Activated CD4-positive, alpha-beta T cell treated with anti-CD3 and anti-CD28 coated beads, Interleukin-2, amount 50 U/mL, for 1 hour (primary cell): ENCODE results near the gene RNF151.
A peak's percentile ranks its signal among the peaks of the same experiment; 100 is the strongest.
"Not testable (repeated sequence)": the region's sequence is repeated elsewhere in the genome, so short reads cannot be mapped to it uniquely, and the experiment has no call there.

Experiments
- DNase-seq: peaks from one replicate; pipeline ENCODE4 v3.0.0-alpha.2; 2020

Gene RNF151

DNA sequence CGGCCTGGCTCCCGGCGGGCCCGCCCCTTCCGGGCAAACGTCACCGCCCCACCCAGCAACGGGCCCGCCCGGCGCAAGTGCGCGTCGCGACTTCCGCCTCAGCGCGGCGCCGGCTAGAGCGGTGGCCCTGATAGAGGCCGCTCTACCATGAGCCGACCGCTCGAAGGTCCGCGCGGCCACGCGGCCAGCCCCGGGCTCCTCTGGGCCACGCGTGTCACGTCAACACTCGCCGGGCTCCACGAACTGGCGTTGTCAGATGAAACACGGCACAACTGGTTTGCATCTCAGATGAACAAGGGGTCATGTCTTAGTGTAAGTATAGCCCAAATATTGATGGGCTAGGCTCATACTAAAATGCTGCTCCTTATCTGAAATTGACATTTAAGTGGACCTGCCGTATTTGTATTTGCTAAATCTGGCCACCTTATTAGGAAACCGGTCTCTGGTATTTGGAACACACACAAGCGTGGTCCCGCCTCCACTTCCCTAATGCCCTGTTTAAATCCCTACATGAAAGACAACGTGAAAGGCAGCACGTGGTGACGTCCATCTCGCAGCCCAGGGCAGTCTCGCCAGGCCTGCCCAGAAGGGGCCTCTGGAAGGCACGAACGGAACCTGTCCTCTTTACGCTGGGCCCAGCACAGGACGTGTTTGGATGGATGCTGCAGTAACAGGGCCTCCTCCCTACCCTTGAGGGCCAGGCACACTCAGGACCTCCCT lies 43.3 kb downstream of the RNF151 start, which contains the start of gene ZNF598:
ZNF598 (minus strand) TSS at position 31 of the 720 bp plus-strand sequence.
- DNase-seq: peak; percentile 74

DNA sequence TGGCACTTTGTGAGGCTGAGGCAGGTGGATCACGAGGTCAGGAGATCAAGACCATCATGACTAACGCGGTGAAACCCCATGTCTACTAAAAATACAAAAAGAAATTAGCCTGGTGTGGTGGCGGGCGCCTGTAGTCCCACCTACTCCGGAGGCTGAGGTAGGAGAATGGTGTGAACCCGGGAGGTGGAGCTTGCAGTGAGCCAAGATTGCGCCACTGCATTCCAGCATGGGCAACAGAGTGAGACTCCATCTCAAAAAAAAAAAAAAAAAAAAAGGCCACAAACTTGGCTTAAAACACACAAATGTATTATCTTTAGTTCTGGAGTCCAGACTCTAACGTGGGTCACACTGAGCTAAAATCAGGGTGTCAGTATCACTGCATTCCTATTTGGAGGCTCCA lies 45.1 kb downstream of the RNF151 start:
- not testable (repeated sequence) for DNase-seq

DNA sequence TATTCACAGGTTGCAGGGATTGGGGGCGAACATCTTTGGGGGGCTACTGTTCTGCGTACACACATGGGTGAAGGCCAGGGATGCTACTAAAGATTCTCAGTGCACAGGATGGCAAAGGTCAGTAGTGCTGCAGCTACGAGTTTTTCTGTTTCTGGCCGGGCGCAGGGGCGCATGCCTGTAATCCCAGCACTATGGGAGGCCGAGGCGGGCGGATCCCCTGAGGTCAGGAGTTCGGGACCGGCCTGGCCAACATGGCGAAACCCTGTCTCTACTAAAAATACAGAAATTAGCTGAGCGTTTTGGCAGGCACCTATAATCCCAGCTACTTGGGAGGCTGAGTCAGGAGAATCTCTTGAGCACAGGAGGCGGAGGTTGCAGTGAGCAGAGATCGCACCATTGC lies 46.9 kb downstream of the RNF151 start:
- no peak for DNase-seq

DNA sequence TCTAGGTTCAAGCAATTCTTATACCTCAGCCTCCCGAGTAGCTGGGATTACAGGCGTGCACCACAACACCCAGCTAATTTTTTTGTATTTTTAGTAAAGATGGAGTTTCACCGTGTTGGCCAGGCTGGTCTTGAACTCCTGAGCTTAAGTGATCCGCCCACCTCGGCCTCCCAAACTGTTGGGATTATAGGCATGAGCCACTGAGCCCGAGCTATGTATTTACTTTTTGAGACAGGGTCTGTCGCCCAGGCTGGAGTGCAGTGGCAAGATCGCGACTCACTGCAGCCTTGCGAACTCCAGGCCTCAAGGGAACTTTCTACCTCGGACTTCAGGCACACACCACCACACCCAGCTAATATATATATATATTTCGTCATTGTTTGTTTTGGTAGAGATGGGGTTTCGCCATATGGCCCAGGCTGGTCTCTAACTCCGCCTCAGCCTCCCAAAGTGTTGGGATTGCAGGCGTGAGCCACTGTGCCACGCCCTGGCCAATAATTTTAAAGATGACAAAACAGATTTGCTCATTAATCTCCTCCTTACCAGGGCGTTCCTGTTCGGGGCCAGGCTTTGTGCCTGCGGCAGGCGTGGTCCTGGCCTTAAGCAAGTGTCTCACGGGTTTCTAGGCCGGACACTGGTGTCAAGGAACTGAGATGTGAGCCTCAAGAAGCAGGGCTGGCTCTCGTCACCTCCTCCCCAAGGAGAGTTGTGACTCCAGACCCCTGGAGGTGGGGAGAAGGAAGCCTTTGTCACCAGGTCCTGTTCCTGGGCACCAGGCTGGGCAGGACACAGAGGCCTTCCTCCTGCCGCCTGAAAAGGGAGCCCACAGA lies 48.7 kb downstream of the RNF151 start:
- DNase-seq: no peak

DNA sequence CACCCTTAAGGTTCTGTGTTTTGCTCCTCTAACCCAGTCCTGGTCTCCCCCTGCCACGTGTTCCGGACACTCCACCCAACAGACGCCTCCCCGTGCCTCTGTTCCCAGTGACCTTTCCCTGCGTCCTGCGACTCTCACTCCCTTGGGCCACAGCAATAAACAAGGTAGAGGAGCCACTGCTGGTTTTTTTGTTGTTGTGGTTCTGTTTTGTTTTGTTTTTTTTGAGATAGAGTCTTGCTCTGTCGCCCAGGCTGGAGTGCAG lies 49.2 kb downstream of the RNF151 start:
- no peak for DNase-seq

DNA sequence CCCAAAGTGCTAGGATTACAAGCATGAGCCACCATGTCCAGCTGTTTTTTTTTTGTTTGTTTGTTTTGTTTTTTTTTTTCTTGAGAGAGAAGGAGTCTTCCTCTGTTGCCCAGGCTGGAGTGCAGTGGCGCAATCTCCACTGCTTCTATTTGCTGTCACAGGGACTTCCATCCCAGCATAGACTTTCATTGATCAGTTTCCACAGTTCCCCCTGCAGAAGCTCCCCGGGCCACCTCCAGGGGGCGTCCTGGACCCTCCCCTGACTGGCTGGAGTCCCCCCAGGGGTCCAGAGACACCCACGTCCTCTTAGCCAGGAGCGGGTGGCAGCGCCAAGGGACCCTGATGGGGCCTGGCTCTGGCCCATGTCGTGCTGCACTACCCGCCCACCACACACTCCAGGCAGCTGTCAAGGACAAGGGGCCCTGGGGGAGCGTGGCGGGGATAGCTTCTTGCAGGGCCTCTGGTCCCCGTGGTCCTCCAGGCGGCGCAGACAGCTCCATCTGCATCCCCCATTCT lies 49.8 kb downstream of the RNF151 start:
- no peak for DNase-seq
